ENCODE measurements around the gene MAP4K4. TPM values are rescaled to one million over a fixed set of nuclear protein-coding genes. Genes with fewer than 3 reads are reported as not detected.

The MAP4K4 gene
- total and polyA plus RNA-seq, 4 donors = 19.7 to 91.7 (median 54.0) TPM

DNA sequence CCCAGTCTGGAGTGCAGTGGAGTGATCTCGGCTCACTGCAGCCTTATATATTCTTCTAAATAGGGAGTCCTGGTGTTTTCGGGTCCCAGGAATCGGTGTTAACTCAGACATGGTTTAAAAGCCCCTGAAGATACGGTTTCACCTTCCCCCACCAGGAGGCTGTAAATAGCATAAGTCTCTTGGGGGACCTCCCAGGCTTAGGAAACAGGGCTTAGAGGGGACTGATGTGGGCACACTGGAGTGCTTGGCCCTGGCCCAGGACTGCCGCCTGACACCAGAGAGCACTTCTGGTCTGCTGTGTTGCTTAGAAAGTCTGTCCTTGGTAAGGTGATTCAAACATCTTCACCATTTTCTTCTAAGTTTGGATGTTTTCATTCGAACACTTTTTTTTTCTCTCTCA, 39.7 kb upstream of the MAP4K4 start:
- TF ChIP-seq, protein P1, sequence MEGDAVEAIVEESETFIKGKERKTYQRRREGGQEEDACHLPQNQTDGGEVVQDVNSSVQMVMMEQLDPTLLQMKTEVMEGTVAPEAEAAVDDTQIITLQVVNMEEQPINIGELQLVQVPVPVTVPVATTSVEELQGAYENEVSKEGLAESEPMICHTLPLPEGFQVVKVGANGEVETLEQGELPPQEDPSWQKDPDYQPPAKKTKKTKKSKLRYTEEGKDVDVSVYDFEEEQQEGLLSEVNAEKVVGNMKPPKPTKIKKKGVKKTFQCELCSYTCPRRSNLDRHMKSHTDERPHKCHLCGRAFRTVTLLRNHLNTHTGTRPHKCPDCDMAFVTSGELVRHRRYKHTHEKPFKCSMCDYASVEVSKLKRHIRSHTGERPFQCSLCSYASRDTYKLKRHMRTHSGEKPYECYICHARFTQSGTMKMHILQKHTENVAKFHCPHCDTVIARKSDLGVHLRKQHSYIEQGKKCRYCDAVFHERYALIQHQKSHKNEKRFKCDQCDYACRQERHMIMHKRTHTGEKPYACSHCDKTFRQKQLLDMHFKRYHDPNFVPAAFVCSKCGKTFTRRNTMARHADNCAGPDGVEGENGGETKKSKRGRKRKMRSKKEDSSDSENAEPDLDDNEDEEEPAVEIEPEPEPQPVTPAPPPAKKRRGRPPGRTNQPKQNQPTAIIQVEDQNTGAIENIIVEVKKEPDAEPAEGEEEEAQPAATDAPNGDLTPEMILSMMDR (IDR thresholded peaks at IDR 0.05; ENCODE audit: control extremely low read depth, extremely low read depth) = no peak
- DNase-seq (no peak), ATAC-seq (ENCODE audit: insufficient read depth, low FRiP score) (no peak)
- no peak overlapping the region for H3K27ac ChIP-seq (ENCODE audit: low read depth in 1 of 2, low read length in 1 of 2)
- H3K27me3 ChIP-seq (ENCODE audit: control insufficient read depth in 3 of 3, insufficient read depth in 3 of 3, low read length in 2 of 3) = no peaks in the 10 kb centered on the region
- 91 to 95% methylated on average over 6 of the region's 6 CpGs for WGBS, 2 donors
- H3K9ac ChIP-seq (ENCODE audit: insufficient read depth in 1 of 2, low read length in 2 of 2) = no peak overlapping the region
- H3K4me1 ChIP-seq (ENCODE audit: control insufficient read depth in 5 of 5, insufficient read depth in 5 of 5, low read length in 5 of 5) = peaks cover 1 to 11% (median 4%) of the 10 kb centered on the region in 5 donors
- no peak overlapping the region for H3K4me3 ChIP-seq
- H3K36me3 ChIP-seq (ENCODE audit: control insufficient read depth in 4 of 4, insufficient read depth in 4 of 4, low read length in 4 of 4) = no peaks in the 10 kb centered on the region
- H3K9me3 ChIP-seq (ENCODE audit: control insufficient read depth in 4 of 4, insufficient read depth in 3 of 4, low read length in 3 of 4) = no peaks in the 10 kb centered on the region

DNA sequence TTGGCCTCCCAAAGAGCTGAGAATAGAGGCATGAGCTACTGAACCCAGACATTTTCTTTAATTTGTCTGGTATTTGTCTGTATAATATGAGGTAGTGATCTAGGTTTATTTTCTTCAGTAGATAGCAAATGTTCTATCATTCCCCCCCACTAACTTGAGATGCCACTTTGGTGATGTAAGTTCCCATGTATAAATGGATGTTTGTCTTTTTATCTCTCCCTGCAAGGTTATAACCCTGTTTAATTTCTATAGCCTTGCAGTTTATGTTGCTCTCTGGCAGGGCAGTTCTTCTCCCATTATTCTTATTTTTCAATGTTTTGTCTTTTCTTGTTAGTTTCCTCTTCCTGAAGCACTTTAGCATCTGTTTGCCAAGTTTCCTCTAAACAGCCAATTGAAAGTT, 39.1 kb upstream of the MAP4K4 start:
- H3K27me3 ChIP-seq (ENCODE audit: control insufficient read depth in 3 of 3, insufficient read depth in 3 of 3, low read length in 2 of 3) = no peaks in the 10 kb centered on the region
- DNase-seq = no peak
- H3K4me3 ChIP-seq = no peak overlapping the region
- peaks cover 1 to 11% (median 4%) of the 10 kb centered on the region in 5 donors for H3K4me1 ChIP-seq (ENCODE audit: control insufficient read depth in 5 of 5, insufficient read depth in 5 of 5, low read length in 5 of 5)
- no peaks in the 10 kb centered on the region for H3K9me3 ChIP-seq (ENCODE audit: control insufficient read depth in 4 of 4, insufficient read depth in 3 of 4, low read length in 3 of 4)
- no peak for ATAC-seq (ENCODE audit: insufficient read depth, low FRiP score)
- TF ChIP-seq, protein P1 (IDR thresholded peaks at IDR 0.05; ENCODE audit: control extremely low read depth, extremely low read depth) = no peak
- H3K9ac ChIP-seq (ENCODE audit: insufficient read depth in 1 of 2, low read length in 2 of 2) = no peak overlapping the region
- no peaks in the 10 kb centered on the region for H3K36me3 ChIP-seq (ENCODE audit: control insufficient read depth in 4 of 4, insufficient read depth in 4 of 4, low read length in 4 of 4)
- no peak overlapping the region for H3K27ac ChIP-seq (ENCODE audit: low read depth in 1 of 2, low read length in 1 of 2)

DNA sequence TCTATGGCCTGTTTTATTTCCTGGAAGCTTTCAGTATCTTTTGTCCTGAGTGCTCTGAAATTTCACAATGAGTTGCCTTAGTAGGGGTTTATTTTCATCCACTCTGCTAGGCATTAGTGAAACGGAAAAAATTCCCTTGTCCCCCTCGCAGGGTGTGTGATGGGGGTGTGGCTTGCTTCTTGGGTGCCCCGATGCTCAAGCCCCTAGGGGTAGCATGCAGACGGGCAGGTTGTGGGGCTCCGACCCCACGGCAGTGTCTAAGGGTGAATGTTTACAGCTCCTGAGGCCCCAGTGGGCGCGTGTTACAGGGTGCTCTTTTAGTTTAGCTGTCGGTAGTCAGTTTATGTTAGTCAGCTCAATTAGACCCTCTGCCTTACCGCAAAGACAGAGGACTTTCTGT, 32.2 kb upstream of the MAP4K4 start:
- H3K27ac ChIP-seq (ENCODE audit: low read depth in 1 of 2, low read length in 1 of 2) = no peak overlapping the region
- H3K9me3 ChIP-seq (ENCODE audit: control insufficient read depth in 4 of 4, insufficient read depth in 3 of 4, low read length in 3 of 4) = no peaks in the 10 kb centered on the region
- no peak overlapping the region for H3K4me3 ChIP-seq
- WGBS, 2 donors = 92% methylated on average over 10 of the region's 10 CpGs
- no peak for ATAC-seq (ENCODE audit: insufficient read depth, low FRiP score)
- H3K27me3 ChIP-seq (ENCODE audit: control insufficient read depth in 3 of 3, insufficient read depth in 3 of 3, low read length in 2 of 3) = no peaks in the 10 kb centered on the region
- no peaks in the 10 kb centered on the region for H3K4me1 ChIP-seq (ENCODE audit: control insufficient read depth in 5 of 5, insufficient read depth in 5 of 5, low read length in 5 of 5)
- TF ChIP-seq, protein P1 (IDR thresholded peaks at IDR 0.05; ENCODE audit: control extremely low read depth, extremely low read depth) = no peak
- H3K36me3 ChIP-seq (ENCODE audit: control insufficient read depth in 4 of 4, insufficient read depth in 4 of 4, low read length in 4 of 4) = no peaks in the 10 kb centered on the region
- no peak for DNase-seq
- H3K9ac ChIP-seq (ENCODE audit: insufficient read depth in 1 of 2, low read length in 2 of 2) = no peak overlapping the region

DNA sequence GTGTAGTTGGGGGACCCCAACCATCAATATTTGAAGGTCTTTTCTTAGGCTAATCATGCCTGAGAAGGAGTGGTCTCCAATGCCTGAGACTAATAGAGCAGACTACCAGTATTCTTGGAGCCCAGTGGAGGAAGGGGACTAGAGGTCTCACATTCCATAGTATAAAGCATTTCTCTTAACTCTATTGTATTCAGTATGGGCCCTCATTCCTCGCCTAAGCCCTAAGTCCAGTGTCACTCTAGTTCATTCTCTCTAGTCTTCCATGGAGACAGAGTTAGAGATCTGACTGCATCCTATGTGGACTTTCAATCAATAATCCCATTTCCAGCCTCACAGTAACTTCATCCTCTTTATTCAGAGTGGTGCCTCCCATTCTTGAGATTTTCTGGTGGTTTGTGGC, 29.7 kb upstream of the MAP4K4 start:
- WGBS, 2 donors = 90 to 93% methylated on average over 1 of the region's 1 CpG
- no peak overlapping the region for H3K27ac ChIP-seq (ENCODE audit: low read depth in 1 of 2, low read length in 1 of 2)
- no peaks in the 10 kb centered on the region for H3K27me3 ChIP-seq (ENCODE audit: control insufficient read depth in 3 of 3, insufficient read depth in 3 of 3, low read length in 2 of 3)
- DNase-seq (no peak), ATAC-seq (ENCODE audit: insufficient read depth, low FRiP score) (no peak)
- TF ChIP-seq, protein P1 (IDR thresholded peaks at IDR 0.05; ENCODE audit: control extremely low read depth, extremely low read depth) = no peak
- H3K9ac ChIP-seq (ENCODE audit: insufficient read depth in 1 of 2, low read length in 2 of 2) = no peak overlapping the region
- no peaks in the 10 kb centered on the region for H3K36me3 ChIP-seq (ENCODE audit: control insufficient read depth in 4 of 4, insufficient read depth in 4 of 4, low read length in 4 of 4)
- H3K4me3 ChIP-seq = no peak overlapping the region
- no peaks in the 10 kb centered on the region for H3K4me1 ChIP-seq (ENCODE audit: control insufficient read depth in 5 of 5, insufficient read depth in 5 of 5, low read length in 5 of 5)
- peaks cover 0 to 7% (median 0%) of the 10 kb centered on the region in 4 donors for H3K9me3 ChIP-seq (ENCODE audit: control insufficient read depth in 4 of 4, insufficient read depth in 3 of 4, low read length in 3 of 4)

Data from lung (tissue), 12 donors.